ENCODE measurements around the gene P3H2.

DNA sequence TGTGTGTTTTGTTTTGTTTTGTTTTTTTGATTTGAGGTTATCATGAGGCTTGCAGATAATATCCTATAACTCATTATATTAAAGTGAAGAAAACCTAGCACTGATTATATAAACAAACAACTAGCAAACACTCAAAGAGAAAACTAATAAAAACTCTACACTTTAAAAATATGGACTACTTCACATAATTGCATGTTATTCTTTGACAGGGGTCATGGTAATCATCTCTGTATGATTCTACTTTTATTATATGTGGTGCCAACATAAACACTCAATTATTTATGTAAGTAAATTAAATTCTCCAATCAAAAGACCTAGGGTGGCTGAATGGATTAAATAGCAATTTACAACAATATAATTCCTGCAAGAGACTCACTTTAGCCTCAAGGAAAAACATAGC is 44.6 kb upstream of the P3H2 start:
- no peak for TF ChIP-seq POLR2AphosphoS5 (IDR thresholded peaks at IDR 0.05; ENCODE audit: low read depth, low read length)
- TF ChIP-seq, protein P1, sequence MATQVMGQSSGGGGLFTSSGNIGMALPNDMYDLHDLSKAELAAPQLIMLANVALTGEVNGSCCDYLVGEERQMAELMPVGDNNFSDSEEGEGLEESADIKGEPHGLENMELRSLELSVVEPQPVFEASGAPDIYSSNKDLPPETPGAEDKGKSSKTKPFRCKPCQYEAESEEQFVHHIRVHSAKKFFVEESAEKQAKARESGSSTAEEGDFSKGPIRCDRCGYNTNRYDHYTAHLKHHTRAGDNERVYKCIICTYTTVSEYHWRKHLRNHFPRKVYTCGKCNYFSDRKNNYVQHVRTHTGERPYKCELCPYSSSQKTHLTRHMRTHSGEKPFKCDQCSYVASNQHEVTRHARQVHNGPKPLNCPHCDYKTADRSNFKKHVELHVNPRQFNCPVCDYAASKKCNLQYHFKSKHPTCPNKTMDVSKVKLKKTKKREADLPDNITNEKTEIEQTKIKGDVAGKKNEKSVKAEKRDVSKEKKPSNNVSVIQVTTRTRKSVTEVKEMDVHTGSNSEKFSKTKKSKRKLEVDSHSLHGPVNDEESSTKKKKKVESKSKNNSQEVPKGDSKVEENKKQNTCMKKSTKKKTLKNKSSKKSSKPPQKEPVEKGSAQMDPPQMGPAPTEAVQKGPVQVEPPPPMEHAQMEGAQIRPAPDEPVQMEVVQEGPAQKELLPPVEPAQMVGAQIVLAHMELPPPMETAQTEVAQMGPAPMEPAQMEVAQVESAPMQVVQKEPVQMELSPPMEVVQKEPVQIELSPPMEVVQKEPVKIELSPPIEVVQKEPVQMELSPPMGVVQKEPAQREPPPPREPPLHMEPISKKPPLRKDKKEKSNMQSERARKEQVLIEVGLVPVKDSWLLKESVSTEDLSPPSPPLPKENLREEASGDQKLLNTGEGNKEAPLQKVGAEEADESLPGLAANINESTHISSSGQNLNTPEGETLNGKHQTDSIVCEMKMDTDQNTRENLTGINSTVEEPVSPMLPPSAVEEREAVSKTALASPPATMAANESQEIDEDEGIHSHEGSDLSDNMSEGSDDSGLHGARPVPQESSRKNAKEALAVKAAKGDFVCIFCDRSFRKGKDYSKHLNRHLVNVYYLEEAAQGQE (IDR thresholded peaks at IDR 0.05; ENCODE audit: insufficient read depth in 1 of 2, low read depth in 2 of 2, low read length in 2 of 2) = no peak
- no peak for TF ChIP-seq TAF1 (IDR thresholded peaks at IDR 0.05; ENCODE audit: borderline replicate concordance, insufficient read depth, low read length)

Measured in PFSK-1 (cell line).